ENCODE results near the gene MEAF6. TPM values are rescaled to one million over a fixed set of nuclear protein-coding genes. Genes with fewer than 3 reads are reported as not detected.

MEAF6 gene
- total RNA-seq, 4 donors from 2014 or later: 26.9 to 81.7 (median 54.7) TPM

GRCh38 chr1:37502104-37502503, 12.5 kb downstream of the MEAF6 start:
- Histone ChIP-seq H3K4me1 (peaks cover 0 to 14% (median 2%) of the 10 kb centered on the region in 4 donors), H3K36me3 (peaks cover 0 to 55% (median 0%) of the 10 kb centered on the region in 3 donors), H3K9me3 (no peaks in the 10 kb centered on the region), H3K4me3 (no peak overlapping the region), H3K27ac (no peak overlapping the region), H3K27me3 (no peaks in the 10 kb centered on the region)
- TF ChIP-seq CTCF (IDR thresholded peaks at IDR 0.05) (no peak), POLR2A (IDR thresholded peaks at IDR 0.05) (no peak)
- DNase-seq: no peak

- no peaks in the 10 kb centered on the region for H3K27me3 ChIP-seq
- H3K9me3 ChIP-seq: no peaks in the 10 kb centered on the region
- no peak overlapping the region for H3K27ac ChIP-seq
- no peak for DNase-seq
- TF ChIP-seq POLR2A (IDR thresholded peaks at IDR 0.05) (no peak), CTCF (IDR thresholded peaks at IDR 0.05) (no peak)
- H3K36me3 ChIP-seq: peaks cover 0 to 50% (median 0%) of the 10 kb centered on the region in 3 donors
- H3K4me3 ChIP-seq: no peak overlapping the region
- H3K4me1 ChIP-seq: peaks cover 0 to 14% (median 2%) of the 10 kb centered on the region in 4 donors
Measured at GRCh38 chr1:37501661-37502060, 12.9 kb downstream of the MEAF6 start.

GRCh38 chr1:37498872-37499617, 15.5 kb downstream of the MEAF6 start:
- Histone ChIP-seq H3K4me3 (no peak overlapping the region), H3K27ac (peak overlapping the region in 3 of 4 donors; percentile 15 to 40 (median 29)), H3K4me1 (peaks cover 0 to 14% (median 2%) of the 10 kb centered on the region in 4 donors), H3K36me3 (peaks cover 0 to 47% (median 0%) of the 10 kb centered on the region in 3 donors), H3K27me3 (no peaks in the 10 kb centered on the region), H3K9me3 (no peaks in the 10 kb centered on the region)
- DNase-seq: peak in 1 of 3 donors; percentile 59
- no peak for TF ChIP-seq POLR2A (IDR thresholded peaks at IDR 0.05)
- TF ChIP-seq CTCF (IDR thresholded peaks at IDR 0.05): peak in 1 of 6 experiments; percentile 5

- peak overlapping the region in 1 of 4 donors; percentile 30 for H3K27ac ChIP-seq
- DNase-seq: no peak
- TF ChIP-seq CTCF (IDR thresholded peaks at IDR 0.05) (no peak), POLR2A (IDR thresholded peaks at IDR 0.05) (no peak)
- no peak overlapping the region for H3K4me3 ChIP-seq
- no peaks in the 10 kb centered on the region for H3K27me3 ChIP-seq
- peaks cover 0 to 54% (median 0%) of the 10 kb centered on the region in 3 donors for H3K36me3 ChIP-seq
- peaks cover 0 to 14% (median 2%) of the 10 kb centered on the region in 4 donors for H3K4me1 ChIP-seq
- H3K9me3 ChIP-seq: no peaks in the 10 kb centered on the region
Measured at GRCh38 chr1:37497832-37498231, 16.7 kb downstream of the MEAF6 start.

GRCh38 chr1:37495875-37496274, 18.7 kb downstream of the MEAF6 start:
- Histone ChIP-seq H3K4me3 (no peak overlapping the region), H3K9me3 (no peaks in the 10 kb centered on the region), H3K27me3 (no peaks in the 10 kb centered on the region), H3K4me1 (peaks cover 0 to 14% (median 2%) of the 10 kb centered on the region in 4 donors), H3K27ac (no peak overlapping the region), H3K36me3 (peaks cover 0 to 62% (median 0%) of the 10 kb centered on the region in 3 donors)
- TF ChIP-seq CTCF (IDR thresholded peaks at IDR 0.05) (no peak), POLR2A (IDR thresholded peaks at IDR 0.05) (no peak)
- no peak for DNase-seq

Measured in Peyer's patch (tissue), 4 donors.